Neural cell (in vitro differentiated cells): ENCODE data around the gene MTHFD1L.

Experiments used
- POLR2AphosphoS5 ChIP-seq: IDR thresholded peaks from 2 replicates; pipeline ENCODE4 v1.6.1; 2012
- TF ChIP-seq, protein P1 (sequence below): fragments of 450-650 bp; IDR thresholded peaks from 2 replicates; pipeline ENCODE4 v1.5.1; 2014; ENCODE audit warnings: antibody characterized with exemption, mild to moderate bottlenecking, moderate library complexity; ENCODE audit not compliant: poor library complexity, severe bottlenecking

DNA sequence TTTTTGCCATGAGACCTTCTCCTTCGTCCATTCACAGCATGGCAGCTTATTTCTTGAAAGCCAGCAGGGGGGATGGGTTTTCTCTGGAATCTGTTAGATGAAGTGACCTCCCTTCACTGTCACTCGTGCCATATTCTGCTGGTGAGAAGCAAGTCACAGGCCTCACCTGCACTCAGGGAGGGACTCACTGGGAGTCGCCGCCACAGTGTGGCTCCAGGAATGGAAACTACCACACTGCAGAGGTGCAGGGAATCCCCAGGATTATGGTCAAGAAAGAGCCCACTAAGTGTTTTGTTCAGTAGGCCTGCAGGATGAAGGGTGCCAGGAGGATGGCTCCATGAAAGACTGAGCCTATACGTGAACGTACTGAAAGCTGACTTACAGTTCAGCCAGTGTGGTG lies 213.2 kb downstream of the MTHFD1L start:
- TF ChIP-seq, protein P1, sequence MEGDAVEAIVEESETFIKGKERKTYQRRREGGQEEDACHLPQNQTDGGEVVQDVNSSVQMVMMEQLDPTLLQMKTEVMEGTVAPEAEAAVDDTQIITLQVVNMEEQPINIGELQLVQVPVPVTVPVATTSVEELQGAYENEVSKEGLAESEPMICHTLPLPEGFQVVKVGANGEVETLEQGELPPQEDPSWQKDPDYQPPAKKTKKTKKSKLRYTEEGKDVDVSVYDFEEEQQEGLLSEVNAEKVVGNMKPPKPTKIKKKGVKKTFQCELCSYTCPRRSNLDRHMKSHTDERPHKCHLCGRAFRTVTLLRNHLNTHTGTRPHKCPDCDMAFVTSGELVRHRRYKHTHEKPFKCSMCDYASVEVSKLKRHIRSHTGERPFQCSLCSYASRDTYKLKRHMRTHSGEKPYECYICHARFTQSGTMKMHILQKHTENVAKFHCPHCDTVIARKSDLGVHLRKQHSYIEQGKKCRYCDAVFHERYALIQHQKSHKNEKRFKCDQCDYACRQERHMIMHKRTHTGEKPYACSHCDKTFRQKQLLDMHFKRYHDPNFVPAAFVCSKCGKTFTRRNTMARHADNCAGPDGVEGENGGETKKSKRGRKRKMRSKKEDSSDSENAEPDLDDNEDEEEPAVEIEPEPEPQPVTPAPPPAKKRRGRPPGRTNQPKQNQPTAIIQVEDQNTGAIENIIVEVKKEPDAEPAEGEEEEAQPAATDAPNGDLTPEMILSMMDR, result no peak
- TF ChIP-seq POLR2AphosphoS5, result no peak
